Retinal pigment epithelial cell (primary cell): ENCODE data around the gene DSC2.
A peak's percentile ranks its signal among the peaks of the same experiment; 100 is the strongest.
"Not testable (repeated sequence)": the region's sequence is repeated elsewhere in the genome, so short reads cannot be mapped to it uniquely, and the experiment has no call there.

ENCODE experiments used
- DNase-seq: peaks from one replicate; pipeline ENCODE4 v3.0.0-alpha.2; 2010; ENCODE audit warnings: low read depth
- H3K4me3 ChIP-seq: 2 replicates; pipeline ENCODE4 v1.5.1; 2011; ENCODE audit warnings: mild to moderate bottlenecking, low read length, control low read depth, moderate library complexity
- TF ChIP-seq, protein P1 (sequence below): conservative IDR thresholded peaks from 2 replicates; pipeline ENCODE4 v1.5.1; 2011; ENCODE audit warnings: low read depth, low read length, control low read depth, inconsistent platforms

DSC2 gene

GRCh38 chr18:31041271-31042083 is 60.7 kb downstream of the DSC2 start:
- no peak for DNase-seq
- TF ChIP-seq, protein P1, sequence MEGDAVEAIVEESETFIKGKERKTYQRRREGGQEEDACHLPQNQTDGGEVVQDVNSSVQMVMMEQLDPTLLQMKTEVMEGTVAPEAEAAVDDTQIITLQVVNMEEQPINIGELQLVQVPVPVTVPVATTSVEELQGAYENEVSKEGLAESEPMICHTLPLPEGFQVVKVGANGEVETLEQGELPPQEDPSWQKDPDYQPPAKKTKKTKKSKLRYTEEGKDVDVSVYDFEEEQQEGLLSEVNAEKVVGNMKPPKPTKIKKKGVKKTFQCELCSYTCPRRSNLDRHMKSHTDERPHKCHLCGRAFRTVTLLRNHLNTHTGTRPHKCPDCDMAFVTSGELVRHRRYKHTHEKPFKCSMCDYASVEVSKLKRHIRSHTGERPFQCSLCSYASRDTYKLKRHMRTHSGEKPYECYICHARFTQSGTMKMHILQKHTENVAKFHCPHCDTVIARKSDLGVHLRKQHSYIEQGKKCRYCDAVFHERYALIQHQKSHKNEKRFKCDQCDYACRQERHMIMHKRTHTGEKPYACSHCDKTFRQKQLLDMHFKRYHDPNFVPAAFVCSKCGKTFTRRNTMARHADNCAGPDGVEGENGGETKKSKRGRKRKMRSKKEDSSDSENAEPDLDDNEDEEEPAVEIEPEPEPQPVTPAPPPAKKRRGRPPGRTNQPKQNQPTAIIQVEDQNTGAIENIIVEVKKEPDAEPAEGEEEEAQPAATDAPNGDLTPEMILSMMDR = no peak
- peak overlapping the region; percentile 77 for H3K4me3 ChIP-seq

DNA sequence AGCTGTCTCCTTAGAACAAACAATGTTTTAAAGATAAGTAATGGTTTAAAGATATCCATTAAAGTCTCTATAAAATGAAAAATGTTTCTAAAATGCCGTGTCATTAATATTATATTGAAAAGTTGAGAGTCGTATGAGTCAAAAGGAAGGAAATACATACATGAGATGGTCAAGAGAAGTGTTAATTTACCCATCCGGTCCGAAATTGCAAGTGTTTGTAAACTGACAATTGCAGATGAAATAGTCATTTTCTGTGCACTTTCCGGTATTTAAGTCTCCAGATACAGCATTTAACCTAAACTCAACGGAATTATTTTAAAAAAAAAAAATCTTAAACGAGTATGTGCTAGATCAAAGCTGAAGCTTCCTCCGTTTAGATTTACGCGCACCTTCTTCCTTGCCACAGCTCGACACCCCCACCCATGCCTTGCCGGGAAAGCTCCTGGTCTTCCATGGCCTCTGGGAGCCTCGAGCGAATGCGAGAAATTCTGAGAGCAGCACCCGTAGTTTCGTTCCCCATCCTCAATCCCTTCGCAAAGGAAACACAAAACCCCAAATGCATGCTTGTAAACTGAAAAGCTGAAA is 61.4 kb downstream of the DSC2 start:
- TF ChIP-seq, protein P1 = no peak
- no peak for DNase-seq
- peak overlapping the region; percentile 77 for H3K4me3 ChIP-seq

DNA sequence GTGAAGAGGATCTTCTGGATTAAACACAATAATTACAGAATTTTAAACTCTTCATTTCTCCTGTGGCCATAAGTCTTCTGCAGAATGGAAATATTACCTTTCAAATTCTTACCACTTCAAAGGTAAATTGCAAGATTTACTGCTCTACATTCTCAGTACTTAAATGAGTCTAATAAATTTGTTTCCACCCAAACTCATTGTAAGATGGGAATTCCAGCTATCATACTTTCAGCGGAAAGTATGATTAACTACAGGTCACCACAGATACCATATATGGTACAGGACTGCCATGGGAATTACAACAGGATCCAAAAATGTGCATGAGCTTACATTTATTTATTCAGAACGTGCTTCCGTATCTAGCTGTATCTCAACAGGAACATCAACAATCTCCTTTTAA is 62.8 kb downstream of the DSC2 start:
- TF ChIP-seq, protein P1 = no peak
- H3K4me3 ChIP-seq = no peak overlapping the region
- DNase-seq = no peak

GRCh38 chr18:31037686-31038085 is 64.5 kb downstream of the DSC2 start:
- not testable (repeated sequence) for DNase-seq, H3K4me3 ChIP-seq

GRCh38 chr18:31034541-31034940 is 67.7 kb downstream of the DSC2 start:
- TF ChIP-seq, protein P1 = no peak
- no peak for DNase-seq
- no peak overlapping the region for H3K4me3 ChIP-seq

- no peak for DNase-seq
- no peak overlapping the region for H3K4me3 ChIP-seq
- TF ChIP-seq, protein P1 = no peak
Observed at GRCh38 chr18:31030574-31031278, 71.5 kb downstream of the DSC2 start.

DNA sequence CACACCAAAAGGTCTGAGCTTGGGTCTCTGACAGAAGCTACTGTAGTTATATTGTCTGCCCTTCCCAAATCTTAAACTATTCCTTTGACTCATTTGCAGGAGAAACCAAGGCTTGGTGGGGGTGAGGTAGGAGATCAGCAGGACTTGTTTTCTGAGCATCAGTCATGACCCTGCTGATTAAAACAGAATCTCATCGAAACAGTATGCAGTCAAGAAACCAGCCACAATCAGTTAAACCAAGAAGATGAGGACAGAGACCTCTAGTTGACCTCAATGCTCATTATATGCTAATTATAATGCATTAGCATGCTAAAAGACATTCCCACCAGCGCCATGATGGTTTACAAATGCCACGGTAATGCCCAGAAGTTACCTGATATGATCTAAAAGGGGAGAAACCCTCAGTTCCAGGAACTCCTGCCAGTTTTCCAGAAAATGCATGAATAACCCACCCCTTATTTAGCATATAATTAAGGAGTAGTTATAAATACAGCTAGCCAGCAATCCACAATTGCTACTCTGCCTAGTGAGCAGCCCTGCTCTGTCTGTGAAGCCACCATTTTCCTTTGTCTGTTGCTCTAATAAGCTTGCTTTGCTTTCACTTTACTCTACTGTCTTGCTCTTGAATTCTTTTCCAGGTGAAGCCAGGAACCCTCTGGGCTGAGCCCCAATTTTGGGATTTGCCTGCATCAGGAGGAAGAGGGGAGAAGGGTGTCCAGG is 86.3 kb downstream of the DSC2 start:
- no peak for DNase-seq
- TF ChIP-seq, protein P1 = no peak
- no peak overlapping the region for H3K4me3 ChIP-seq

DNA sequence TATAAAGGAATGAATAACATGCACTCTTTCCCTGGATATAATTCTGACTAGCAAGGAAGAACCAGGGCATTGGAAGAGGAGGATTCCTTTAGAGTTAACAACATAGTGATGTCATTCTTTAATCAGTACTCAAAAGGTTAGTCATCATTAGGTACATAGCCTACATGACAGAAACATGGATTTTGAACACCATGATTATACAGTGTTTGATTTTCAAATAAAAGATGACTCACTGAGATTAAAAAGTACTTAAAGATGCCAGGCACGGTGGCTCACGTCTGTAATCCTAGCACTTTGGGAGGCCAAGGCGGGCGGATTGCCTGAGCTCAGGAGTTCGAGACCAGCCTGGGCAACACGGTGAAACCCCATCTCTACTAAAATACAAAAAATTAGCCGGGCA is 90.8 kb downstream of the DSC2 start:
- not testable (repeated sequence) for H3K4me3 ChIP-seq
- DNase-seq = peak; percentile 95
